HG02885 (cell line): ENCODE results near the gene APOA1.

ENCODE experiments used
- ATAC-seq: cut with Tn5 transposase; IDR thresholded peaks from one replicate; pipeline ENCODE4 v1.9.1; 2021; ENCODE audit warnings: mild to moderate bottlenecking; ENCODE audit not compliant: unreplicated experiment, poor library complexity

APOA1 gene

GRCh38 chr11:116860303-116860702 lies 22.9 kb upstream of the APOA1 start:
- ATAC-seq: no peak

GRCh38 chr11:116859175-116859574 lies 21.8 kb upstream of the APOA1 start:
- no peak for ATAC-seq

- ATAC-seq: no peak
Measured at GRCh38 chr11:116857936-116858335, 20.5 kb upstream of the APOA1 start.

- no peak for ATAC-seq
Measured at GRCh38 chr11:116857316-116857715, 19.9 kb upstream of the APOA1 start.

GRCh38 chr11:116856423-116856822 lies 19.0 kb upstream of the APOA1 start:
- ATAC-seq: no peak

- ATAC-seq: no peak
Measured at GRCh38 chr11:116855413-116855812, 18.0 kb upstream of the APOA1 start.

- ATAC-seq: peak; percentile 96
Measured at GRCh38 chr11:116853461-116854073, 16.1 kb upstream of the APOA1 start.

- ATAC-seq: no peak
Measured at GRCh38 chr11:116852261-116853031, 15.0 kb upstream of the APOA1 start.

GRCh38 chr11:116851626-116852025 lies 14.2 kb upstream of the APOA1 start:
- no peak for ATAC-seq

GRCh38 chr11:116849486-116849885 lies 12.1 kb upstream of the APOA1 start:
- no peak for ATAC-seq

- ATAC-seq: no peak
Measured at GRCh38 chr11:116849060-116849459, 11.6 kb upstream of the APOA1 start.

- ATAC-seq: no peak
Measured at GRCh38 chr11:116847612-116848011, 10.2 kb upstream of the APOA1 start.

GRCh38 chr11:116844722-116845121 lies 7.3 kb upstream of the APOA1 start:
- ATAC-seq: no peak

GRCh38 chr11:116843661-116844060 lies 6.2 kb upstream of the APOA1 start:
- ATAC-seq: no peak

GRCh38 chr11:116842909-116843308 lies 5.5 kb upstream of the APOA1 start:
- ATAC-seq: no peak

GRCh38 chr11:116842117-116842516 lies 4.7 kb upstream of the APOA1 start:
- no peak for ATAC-seq

GRCh38 chr11:116840746-116841296 lies 3.4 kb upstream of the APOA1 start:
- ATAC-seq: no peak

- no peak for ATAC-seq
Measured at GRCh38 chr11:116840224-116840745, 2.9 kb upstream of the APOA1 start.

GRCh38 chr11:116838321-116839084 lies 1.1 kb upstream of the APOA1 start:
- ATAC-seq: no peak

- ATAC-seq: no peak
Measured at GRCh38 chr11:116836632-116836991, 810 bp downstream of the APOA1 start.
